HepG2 (cell line): ENCODE results near the gene B4GALT5.

ENCODE experiments used
- CAMTA2 ChIP-seq: sonication (generic); formaldehyde crosslinking; IDR thresholded peaks from 2 replicates; pipeline ENCODE4 v1.4.0; 2020; ENCODE audit warnings: mild to moderate bottlenecking, missing genetic modification reagents, borderline replicate concordance
- NCOA2 ChIP-seq: sonication (generic); formaldehyde crosslinking; IDR thresholded peaks from 2 replicates; pipeline ENCODE4 v1.8.0; 2022; ENCODE audit warnings: inconsistent platforms
- POLR2AphosphoS5 ChIP-seq: IDR thresholded peaks from 2 replicates; pipeline ENCODE4 v1.6.1; 2012; ENCODE audit warnings: low read depth, low read length
- TF ChIP-seq, protein P1 (sequence below): sonication (generic); formaldehyde crosslinking; IDR thresholded peaks from 2 replicates; pipeline ENCODE4 v1.8.0; 2022; ENCODE audit warnings: missing genetic modification reagents, mild to moderate bottlenecking, moderate library complexity, borderline replicate concordance
- TF ChIP-seq, protein P2 (sequence below): IDR thresholded peaks from 2 replicates; pipeline ENCODE4 v1.6.1; 2016
- TF ChIP-seq, protein P3 (sequence below): sonication (generic); formaldehyde crosslinking; IDR thresholded peaks from 2 replicates; pipeline ENCODE4 v1.5.0; 2020; ENCODE audit warnings: mild to moderate bottlenecking, missing genetic modification reagents, moderate library complexity

DNA sequence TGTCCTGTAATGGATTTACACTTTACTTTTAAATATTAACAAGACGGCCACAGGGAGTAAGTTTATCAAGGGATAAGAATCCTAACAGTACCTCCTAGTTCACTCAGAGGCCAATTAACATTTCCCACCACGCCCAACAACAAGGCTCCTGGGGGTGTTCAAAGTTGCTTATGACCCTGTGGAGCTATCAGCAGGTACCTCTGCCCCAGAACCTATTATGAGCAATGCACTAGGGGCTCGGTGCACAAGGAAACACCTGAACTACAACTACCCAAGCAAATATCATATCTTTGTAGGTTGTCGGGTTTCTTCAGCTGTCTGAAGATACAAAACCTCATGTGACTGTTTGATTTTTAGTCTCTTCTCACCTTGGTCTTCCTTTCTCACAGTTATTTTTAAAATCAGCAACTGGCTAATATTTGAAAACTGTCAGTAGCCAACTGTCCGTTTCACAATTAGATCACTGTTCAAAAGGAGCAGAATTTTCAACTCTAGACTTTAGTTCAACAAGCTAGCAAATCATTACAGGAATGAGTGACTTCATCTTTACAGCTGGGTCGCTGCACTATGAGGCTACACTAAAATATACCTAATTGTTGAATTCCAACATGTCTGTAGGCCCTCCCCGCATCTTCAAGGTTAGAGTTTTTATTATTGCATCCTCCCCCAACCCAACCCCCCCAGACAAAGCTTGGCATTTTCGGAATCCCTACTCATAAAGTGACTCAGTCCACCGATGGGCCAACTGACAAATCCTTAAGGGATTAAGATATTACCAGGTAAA lies 38.1 kb downstream of the B4GALT5 start:
- TF ChIP-seq, protein P1, sequence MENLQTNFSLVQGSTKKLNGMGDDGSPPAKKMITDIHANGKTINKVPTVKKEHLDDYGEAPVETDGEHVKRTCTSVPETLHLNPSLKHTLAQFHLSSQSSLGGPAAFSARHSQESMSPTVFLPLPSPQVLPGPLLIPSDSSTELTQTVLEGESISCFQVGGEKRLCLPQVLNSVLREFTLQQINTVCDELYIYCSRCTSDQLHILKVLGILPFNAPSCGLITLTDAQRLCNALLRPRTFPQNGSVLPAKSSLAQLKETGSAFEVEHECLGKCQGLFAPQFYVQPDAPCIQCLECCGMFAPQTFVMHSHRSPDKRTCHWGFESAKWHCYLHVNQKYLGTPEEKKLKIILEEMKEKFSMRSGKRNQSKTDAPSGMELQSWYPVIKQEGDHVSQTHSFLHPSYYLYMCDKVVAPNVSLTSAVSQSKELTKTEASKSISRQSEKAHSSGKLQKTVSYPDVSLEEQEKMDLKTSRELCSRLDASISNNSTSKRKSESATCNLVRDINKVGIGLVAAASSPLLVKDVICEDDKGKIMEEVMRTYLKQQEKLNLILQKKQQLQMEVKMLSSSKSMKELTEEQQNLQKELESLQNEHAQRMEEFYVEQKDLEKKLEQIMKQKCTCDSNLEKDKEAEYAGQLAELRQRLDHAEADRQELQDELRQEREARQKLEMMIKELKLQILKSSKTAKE: no peak
- peak; percentile 64 for TF ChIP-seq NCOA2 (CRISPR knock-in tag)
- TF ChIP-seq, protein P2, sequence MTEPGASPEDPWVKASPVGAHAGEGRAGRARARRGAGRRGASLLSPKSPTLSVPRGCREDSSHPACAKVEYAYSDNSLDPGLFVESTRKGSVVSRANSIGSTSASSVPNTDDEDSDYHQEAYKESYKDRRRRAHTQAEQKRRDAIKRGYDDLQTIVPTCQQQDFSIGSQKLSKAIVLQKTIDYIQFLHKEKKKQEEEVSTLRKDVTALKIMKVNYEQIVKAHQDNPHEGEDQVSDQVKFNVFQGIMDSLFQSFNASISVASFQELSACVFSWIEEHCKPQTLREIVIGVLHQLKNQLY (CRISPR knock-in tag): peak; percentile 45
- no peak for TF ChIP-seq CAMTA2 (CRISPR knock-in tag)
- TF ChIP-seq, protein P3, sequence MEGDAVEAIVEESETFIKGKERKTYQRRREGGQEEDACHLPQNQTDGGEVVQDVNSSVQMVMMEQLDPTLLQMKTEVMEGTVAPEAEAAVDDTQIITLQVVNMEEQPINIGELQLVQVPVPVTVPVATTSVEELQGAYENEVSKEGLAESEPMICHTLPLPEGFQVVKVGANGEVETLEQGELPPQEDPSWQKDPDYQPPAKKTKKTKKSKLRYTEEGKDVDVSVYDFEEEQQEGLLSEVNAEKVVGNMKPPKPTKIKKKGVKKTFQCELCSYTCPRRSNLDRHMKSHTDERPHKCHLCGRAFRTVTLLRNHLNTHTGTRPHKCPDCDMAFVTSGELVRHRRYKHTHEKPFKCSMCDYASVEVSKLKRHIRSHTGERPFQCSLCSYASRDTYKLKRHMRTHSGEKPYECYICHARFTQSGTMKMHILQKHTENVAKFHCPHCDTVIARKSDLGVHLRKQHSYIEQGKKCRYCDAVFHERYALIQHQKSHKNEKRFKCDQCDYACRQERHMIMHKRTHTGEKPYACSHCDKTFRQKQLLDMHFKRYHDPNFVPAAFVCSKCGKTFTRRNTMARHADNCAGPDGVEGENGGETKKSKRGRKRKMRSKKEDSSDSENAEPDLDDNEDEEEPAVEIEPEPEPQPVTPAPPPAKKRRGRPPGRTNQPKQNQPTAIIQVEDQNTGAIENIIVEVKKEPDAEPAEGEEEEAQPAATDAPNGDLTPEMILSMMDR (CRISPR knock-in tag): no peak
- TF ChIP-seq POLR2AphosphoS5: peak; percentile 32; the same call in 1 of the 2 replicates
